NAMALWA (cell line): Measurements from ENCODE around the gene IL19.

Source experiments
- DNase-seq: peaks from one replicate; pipeline ENCODE4 v3.0.0-alpha.2; 2015; ENCODE audit warnings: low spot score

IL19 gene

GRCh38 chr1:206800411-206800810, 29.8 kb downstream of the IL19 start:
- DNase-seq, result no peak

- no peak for DNase-seq
Measured at GRCh38 chr1:206800891-206801290, 30.3 kb downstream of the IL19 start.

- DNase-seq, result no peak
Measured at GRCh38 chr1:206801467-206801866, 30.9 kb downstream of the IL19 start.

GRCh38 chr1:206802401-206802800, 31.8 kb downstream of the IL19 start:
- DNase-seq, result no peak

- no peak for DNase-seq
Measured at GRCh38 chr1:206803221-206803730, 32.7 kb downstream of the IL19 start.

GRCh38 chr1:206804156-206804737, 33.7 kb downstream of the IL19 start:
- no peak for DNase-seq

- no peak for DNase-seq
Measured at GRCh38 chr1:206805357-206805756, 34.8 kb downstream of the IL19 start.

- peak; percentile 80 for DNase-seq
Measured at GRCh38 chr1:206808615-206809014, 38.0 kb downstream of the IL19 start.

- peak; percentile 47 for DNase-seq
Measured at GRCh38 chr1:206809504-206810084, 39.0 kb downstream of the IL19 start.

GRCh38 chr1:206812471-206812870, 41.9 kb downstream of the IL19 start:
- DNase-seq, result no peak

GRCh38 chr1:206814716-206815341, 44.3 kb downstream of the IL19 start:
- DNase-seq, result no peak

GRCh38 chr1:206816390-206817287, 46.1 kb downstream of the IL19 start:
- no peak for DNase-seq

- no peak for DNase-seq
Measured at GRCh38 chr1:206821493-206821892, 50.9 kb downstream of the IL19 start.

GRCh38 chr1:206823727-206824126, 53.2 kb downstream of the IL19 start:
- no peak for DNase-seq

GRCh38 chr1:206824331-206824730, 53.8 kb downstream of the IL19 start:
- DNase-seq, result no peak

GRCh38 chr1:206826394-206826793, 55.8 kb downstream of the IL19 start:
- no peak for DNase-seq

- no peak for DNase-seq
Measured at GRCh38 chr1:206828061-206828460, 57.5 kb downstream of the IL19 start.

- DNase-seq, result no peak
Measured at GRCh38 chr1:206828765-206829164, 58.2 kb downstream of the IL19 start.

- no peak for DNase-seq
Measured at GRCh38 chr1:206829282-206829681, 58.7 kb downstream of the IL19 start.

- DNase-seq, result no peak
Measured at GRCh38 chr1:206829875-206830274, 59.3 kb downstream of the IL19 start.

- no peak for DNase-seq
Measured at GRCh38 chr1:206831650-206832049, 61.1 kb downstream of the IL19 start.

GRCh38 chr1:206832352-206832880, 61.8 kb downstream of the IL19 start:
- DNase-seq, result no peak
